GM19455 (cell line): ENCODE data around the gene TRABD.

Source experiments
- ATAC-seq: cut with Tn5 transposase; IDR thresholded peaks from one replicate; pipeline ENCODE4 v1.9.1; 2021; ENCODE audit not compliant: unreplicated experiment

Gene TRABD

DNA sequence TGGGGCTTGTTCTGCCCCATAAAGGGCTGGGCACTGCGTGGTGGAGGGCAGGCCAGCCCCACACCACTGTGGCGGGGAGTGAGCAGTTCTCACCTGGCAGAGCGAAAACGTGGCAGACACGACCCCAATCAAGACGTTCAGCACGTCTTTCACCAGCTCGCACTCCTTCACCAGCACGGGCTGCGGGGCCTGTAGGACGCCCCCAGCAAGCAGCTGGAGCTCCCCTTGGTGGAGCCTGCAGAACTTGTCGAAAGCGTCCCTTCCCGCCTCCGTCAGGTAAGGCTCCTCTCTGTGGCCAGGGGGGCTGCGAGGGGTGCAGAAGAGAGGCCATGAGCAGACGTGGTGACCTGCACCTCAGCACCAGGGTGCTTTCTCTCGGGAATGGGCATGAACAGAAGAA is 47.5 kb downstream of the TRABD start:
- no peak for ATAC-seq

DNA sequence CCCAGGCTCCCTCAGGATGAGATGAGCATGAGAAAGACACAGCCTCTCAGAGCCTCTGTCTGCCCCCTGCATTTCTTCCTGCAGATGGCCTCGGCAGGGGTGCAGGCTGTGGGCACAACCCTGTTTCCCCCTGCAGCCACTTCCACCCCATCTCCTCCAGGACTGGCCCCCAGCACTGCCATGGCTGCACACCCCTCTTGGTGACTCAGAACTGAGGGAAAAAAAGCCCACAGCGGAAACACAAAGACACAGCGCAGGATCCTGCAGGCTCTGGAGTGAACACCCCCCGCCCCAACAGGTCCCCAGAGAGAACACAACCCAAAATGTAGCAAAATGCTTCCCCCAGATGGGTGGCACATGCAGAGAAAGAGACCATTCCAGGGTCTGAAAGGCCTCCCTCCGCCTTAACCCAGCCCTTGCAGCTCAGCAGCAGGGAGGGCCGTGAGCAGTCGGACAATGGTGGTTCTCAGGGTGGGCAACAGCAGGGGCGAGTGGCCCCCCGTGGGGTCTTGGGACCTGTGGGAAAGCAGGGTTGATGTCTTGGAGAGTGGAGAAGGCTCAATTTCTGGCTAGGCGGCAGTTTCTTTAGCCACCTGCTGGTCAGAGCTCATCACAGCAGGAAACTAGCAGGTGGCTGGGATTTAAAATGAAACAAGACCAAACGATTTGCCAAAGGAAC is 51.2 kb downstream of the TRABD start:
- no peak for ATAC-seq

DNA sequence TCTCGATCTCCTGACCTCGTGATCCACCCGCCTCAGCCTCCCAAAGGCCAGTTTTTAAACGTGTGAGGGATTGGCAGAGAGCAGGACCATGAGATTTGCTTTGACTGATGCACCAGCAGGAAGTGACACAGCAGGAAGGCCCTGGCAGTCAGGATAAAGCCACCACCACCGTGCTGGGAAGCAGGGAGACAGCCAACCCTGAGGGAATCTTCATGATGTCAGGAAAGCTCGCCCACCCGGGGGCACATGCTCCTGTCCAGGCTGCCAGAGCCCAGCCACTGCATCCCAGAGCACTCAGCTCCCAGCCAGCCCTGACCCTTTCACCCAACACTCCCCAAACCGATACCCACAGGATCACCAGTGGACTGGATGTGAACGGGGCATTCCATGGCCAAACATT is 53.0 kb downstream of the TRABD start:
- no peak for ATAC-seq

DNA sequence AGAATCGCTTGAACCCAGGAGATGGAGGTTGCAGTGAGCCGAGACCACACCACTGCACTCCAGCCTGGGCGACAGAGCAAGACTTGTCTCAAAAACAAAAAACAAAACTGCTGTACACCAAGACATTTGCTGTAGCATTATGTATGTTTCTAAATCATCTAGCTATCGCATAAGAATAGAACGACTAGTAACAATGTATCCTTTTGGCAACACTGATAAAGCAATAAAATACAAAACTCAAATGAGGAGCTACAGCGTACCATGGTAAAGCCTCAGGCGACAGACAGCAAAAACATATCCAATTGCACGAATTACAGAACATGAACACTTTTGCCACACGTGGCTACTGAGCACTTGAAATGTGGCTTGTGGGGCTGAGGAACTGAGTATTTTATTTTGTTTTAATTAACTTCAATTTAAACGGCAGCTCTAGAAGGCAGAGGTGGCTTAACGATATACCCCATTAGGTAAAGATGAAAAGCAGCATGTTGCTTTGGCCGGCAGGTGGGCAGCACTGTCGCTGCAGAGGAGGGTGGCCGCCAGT is 56.8 kb downstream of the TRABD start:
- ATAC-seq = no peak

DNA sequence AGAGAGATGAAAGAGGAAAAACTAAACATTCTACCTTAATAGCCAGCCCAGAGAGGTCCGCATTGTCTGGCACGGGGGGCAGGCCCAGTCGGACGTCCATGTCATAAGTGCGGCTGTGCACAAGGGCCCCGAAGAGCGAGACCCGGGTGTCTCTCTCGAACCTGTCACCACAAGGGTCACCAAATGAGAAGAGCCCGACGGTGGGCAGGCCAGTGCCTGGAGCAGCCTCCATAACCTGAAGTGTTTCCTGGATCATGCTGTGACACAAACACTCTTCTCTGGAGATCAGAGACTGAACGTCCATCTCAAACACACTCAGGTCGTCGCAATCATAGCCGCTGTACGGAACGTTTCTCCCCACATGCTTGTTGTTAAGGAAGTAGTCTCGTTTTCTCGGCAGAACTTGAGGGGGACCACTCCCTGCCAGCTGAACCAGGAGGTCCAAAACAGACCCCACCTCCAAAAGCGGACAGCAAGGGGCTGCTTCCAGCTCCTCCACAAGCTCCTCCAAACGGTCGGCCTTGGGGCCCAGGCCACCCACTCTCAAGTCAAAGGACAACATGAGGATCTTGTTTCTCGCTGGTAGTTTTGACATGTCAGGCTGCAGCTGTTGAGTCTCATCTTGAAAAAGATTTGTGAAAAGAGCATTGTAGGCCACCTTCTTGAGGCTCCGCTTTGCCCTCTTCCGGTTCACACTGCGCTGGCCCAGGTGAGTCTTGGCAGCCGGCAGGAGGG is 58.1 kb downstream of the TRABD start:
- no peak for ATAC-seq

DNA sequence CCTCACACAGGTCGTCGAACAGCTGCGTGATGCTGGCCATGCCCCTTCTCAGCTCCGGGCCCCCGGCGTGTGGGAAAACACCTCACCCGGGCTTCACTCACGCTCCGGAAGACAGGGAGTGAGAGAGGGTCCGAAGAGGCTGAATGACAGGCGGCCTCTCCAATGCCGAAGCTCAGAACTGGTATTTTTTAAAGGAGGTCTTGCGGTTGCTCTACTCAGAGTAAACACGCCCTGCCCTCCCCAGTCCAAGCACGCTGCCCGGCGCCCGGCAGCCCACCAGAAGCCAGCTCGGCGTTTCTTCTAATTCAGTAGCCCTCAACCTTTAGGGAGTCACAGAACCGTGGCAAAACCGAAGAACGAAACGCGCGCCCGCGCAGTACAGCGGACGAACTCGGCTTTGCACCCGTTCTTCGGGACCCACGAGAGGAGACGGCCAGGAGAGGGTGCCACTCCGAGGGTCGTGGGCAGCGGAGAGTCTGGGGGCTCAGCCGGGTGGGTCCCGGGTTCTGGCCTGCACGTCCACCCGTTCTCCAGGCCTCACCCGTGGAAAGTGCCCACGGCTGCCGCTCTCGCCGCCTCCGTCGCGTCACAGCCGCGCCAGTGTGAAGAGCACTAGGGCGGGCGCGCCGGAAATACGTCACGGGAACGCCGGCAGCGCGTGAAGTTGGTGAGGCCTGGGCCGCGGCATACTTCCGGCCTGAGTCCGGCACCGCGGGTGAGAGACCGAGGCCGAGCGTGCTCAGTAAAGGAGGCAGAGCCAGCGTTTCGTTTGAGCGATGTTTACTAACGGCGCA is 58.9 kb downstream of the TRABD start, which contains the start of gene TUBGCP6:
TSS of gene TUBGCP6 (minus strand) at position 604 of the 794 bp plus-strand sequence. CDS start at position 40, 564 bp downstream.
- ATAC-seq = peak; percentile 64

DNA sequence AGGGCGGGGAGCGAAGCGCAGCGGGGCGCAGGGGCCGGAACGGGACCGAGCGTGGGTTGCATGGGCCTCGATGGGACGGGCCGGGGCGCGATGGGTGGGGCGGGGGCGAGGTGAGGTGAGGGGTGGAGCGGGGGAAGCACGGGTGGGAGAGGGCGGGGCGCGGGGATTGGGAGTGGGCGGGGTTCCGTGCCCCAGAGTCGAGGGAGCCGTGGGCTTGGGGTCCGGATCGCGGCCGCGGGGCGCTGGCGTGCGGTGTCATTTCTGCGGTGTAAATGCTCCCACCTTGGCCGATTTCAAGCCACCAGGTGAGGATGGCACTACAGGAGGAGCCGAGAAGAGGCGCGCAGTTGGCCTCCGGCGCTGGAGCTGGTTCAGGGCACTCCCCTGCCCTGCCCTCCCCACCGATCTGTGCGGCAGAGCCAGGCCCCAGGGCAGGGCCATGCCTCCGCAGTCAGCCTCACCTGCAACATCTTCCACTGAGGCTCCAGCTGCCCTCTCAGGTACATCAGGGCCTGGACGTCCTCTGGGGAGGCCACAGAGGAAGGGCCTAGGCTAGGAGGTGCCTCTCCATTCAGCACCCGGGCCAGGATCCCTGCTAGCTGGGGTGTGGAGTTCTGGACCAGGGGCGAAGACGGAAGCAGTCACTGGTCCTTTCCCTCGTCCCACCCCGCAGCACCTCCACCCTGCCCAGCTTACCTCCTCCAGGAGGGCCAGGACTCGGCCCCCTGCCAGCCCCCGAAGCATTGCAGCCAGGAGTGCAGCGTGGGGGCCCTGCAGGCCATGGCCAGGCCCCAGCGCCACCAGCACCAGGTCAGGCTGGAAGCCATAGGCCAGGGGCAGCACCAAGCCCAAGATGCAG is 59.7 kb downstream of the TRABD start:
- ATAC-seq = no peak

DNA sequence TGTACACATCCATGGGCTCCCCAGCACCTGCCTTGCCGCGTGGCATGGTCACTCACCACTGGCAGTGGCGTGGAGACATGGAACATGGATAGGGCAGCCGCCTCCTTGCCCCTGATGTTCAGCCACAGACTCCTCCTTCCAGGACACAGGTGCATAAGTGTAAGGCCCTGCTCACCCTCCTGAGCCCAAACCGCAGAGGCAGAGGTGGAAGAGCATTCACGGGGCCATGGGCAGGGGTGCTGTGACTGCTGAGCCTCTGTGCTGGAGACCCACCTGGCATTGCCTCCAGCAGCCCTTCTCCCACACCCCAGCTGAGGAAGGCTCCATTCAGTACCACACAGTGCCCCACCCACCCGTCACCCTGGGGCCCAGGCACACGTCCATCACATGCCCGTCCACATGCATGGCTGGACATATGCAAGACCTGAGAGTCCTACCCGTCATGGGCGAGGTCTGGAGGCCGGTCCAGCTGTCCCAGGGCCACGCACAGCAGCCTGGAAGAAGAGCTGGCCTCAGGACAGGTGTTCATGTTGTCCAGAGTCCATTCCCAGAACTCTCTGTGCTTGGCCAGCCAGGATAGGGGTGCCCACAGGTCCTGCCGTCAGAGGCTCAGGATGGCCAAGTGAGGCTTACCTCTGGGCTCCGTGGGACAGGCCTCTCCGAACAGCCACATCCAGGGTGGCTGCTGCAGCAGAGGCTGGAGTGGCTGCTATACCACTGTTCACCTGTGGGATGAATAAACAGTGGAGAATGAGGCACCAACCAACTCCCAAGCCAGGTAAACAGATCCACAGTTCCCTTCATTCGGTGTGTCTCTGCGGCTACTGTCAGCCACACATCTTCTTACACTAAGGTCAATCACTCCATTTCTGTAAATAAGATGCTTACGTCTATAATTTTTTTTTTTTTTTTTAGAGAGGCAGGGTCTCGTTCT is 60.8 kb downstream of the TRABD start:
- ATAC-seq = no peak

DNA sequence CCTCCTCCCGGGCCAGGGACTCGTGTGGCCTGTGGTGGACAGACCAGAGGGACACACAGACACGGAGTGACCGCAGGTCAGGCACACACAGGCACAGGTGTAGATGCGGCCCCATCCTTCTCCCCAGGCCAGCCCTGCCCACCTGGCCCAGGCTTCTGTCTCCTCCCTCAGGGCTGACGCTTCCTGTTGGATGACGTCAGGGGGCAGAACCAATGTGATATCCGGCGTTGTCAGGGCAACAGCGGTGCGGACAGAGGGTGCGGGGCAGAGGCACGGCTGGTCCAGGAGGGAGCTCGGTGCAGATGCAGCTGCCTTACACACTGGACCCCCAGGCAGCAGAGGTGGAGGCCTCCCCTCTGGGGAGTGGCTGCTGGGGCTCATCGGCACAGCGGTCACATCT is 62.0 kb downstream of the TRABD start:
- ATAC-seq = no peak

DNA sequence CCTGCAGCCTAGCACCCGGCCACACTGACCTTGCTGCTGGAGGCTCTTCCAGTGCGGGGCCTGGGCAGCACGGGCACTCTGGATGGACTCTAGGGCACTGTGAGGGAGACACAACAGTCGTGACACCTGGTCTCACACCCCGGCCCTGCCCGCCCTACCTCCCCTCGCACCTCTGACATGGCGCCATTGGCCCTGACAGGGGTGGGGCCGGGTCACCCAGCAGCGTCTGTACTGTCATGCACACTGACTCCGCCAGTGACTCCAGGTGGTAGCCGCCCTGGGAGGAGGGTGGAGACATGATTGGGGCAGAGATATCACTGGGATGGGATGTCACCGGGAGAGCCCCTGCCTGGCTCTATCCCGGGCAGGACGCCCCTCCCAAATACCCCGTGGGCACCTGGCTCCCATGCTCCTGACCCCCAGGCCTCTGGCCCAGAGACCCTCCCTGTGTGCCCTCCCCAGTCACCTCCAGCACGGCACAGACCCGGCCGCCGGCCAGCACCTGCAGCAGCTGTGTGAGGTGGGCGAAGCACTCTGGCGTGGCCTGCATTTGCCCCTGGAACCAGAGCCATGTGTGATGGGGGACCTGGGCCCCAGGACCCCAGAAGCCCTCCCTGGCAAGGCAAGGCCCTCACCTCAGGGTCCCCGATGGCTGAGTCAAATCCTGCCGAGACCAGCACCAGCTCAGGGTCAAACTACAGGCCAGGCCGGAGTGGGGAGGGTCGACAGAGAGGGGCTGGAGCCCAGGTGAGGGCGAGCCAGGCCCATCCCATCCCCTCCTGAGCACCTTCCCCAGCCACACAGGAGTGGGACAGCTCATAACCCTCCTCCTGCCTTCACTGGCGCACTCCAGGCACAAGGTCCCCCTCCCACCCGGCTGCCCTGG is 62.7 kb downstream of the TRABD start:
- ATAC-seq = no peak
